OCI-LY7 (cell line): ENCODE results near the gene CDKL4.

Experiments
- CTCF ChIP-seq: fragments of 200-600 bp; sonication (generic); conservative IDR thresholded peaks from 2 replicates; pipeline ENCODE4 v1.5.1; 2014; ENCODE audit warnings: mild to moderate bottlenecking, antibody characterized with exemption, low read length, moderate library complexity, mixed read lengths
- EZH2phosphoT487 ChIP-seq: fragments of 200-600 bp; sonication (generic); IDR thresholded peaks from 2 replicates; pipeline ENCODE4 v1.6.1; 2018; ENCODE audit warnings: low read depth, borderline replicate concordance, mild to moderate bottlenecking, mixed run types, antibody characterized with exemption, low read length, moderate library complexity, mixed read lengths

GRCh38 chr2:39225567-39225966 lies 18.2 kb downstream of the CDKL4 start:
- TF ChIP-seq CTCF (no peak), EZH2phosphoT487 (no peak)
